A549 (cell line): ENCODE measurements around the gene CDH4. TPM values are rescaled to one million over a fixed set of nuclear protein-coding genes. Genes with fewer than 3 reads are reported as not detected.

Experiments
- ATAC-seq, 2 experiments: fragments of 200-7000 bp in 1 of 2; fragments of >200 bp in 1 of 2; cut with Nextera tagmentation in 1 of 2; cut with Tn5 transposase in 1 of 2; 3 replicates each; pipeline versions ENCODE4 v1.8.0 to v1.9.1; 2018 to 2020; ENCODE audit warnings: mild to moderate bottlenecking in 1 of 2, moderate library complexity in 1 of 2
- CTCF ChIA-PET: fragments of 300-600 bp; sonication (Branson Sonifier 250); formaldehyde crosslinking; extraction: SDS; loops from one replicate; lab custom pipeline; 2021; ENCODE audit warnings: antibody characterized with exemption, inconsistent platforms; lab: Yijun Ruan, JAX
- POLR2A ChIA-PET: fragments of 350-600 bp; formaldehyde crosslinking; extraction: SDS; loops from one replicate; lab custom pipeline; 2021; ENCODE audit warnings: antibody characterized with exemption, inconsistent platforms; lab: Yijun Ruan, JAX
- DNase-seq, 2 experiments: peaks; one replicate each; pipeline versions ENCODE4 v3.0.0 to v3.0.0-alpha.2; 2011 to 2016; ENCODE audit warnings: low read depth in 1 of 2, low spot score in 1 of 2
- FAIRE-seq: peaks from 2 replicates; lab custom pipeline; 2011; peaks lifted over from hg19 to GRCh38; lab: Jason Lieb, UNC
- H3K27ac ChIP-seq, 2 experiments: fragments of >200 bp; sonication (Bioruptor Twin); formaldehyde crosslinking; 3 replicates each; pipeline ENCODE4 v1.5.1; 2016 to 2017
- H3K4me1 ChIP-seq: fragments of >200 bp; sonication (Bioruptor Twin); formaldehyde crosslinking; 3 replicates; pipeline ENCODE4 v1.6.1; 2016
- H3K4me2 ChIP-seq: fragments of >200 bp; sonication (Bioruptor Twin); formaldehyde crosslinking; 3 replicates; pipeline ENCODE4 v1.6.1; 2016
- H3K4me3 ChIP-seq: fragments of >200 bp; sonication (Bioruptor Twin); formaldehyde crosslinking; 3 replicates; pipeline ENCODE4 v1.5.1; 2016
- H3K9me3 ChIP-seq: fragments of >200 bp; sonication (Bioruptor Twin); formaldehyde crosslinking; 3 replicates; pipeline ENCODE4 v1.6.1; 2016
- CBX2 ChIP-seq: fragments of 200-600 bp; sonication (generic); IDR thresholded peaks from 2 replicates; pipeline ENCODE4 v1.6.1; 2016; ENCODE audit warnings: low read depth, mild to moderate bottlenecking, borderline replicate concordance
- E2F6 ChIP-seq: IDR thresholded peaks from 2 replicates; pipeline ENCODE4 v1.6.1; 2012; ENCODE audit warnings: low read depth, borderline replicate concordance
- EHF ChIP-seq: fragments of 250-450 bp; sonication (Bioruptor Pico); IDR thresholded peaks from 2 replicates; pipeline ENCODE4 v1.5.0; 2020; ENCODE audit warnings: mild to moderate bottlenecking
- EP300 ChIP-seq, 2 experiments: fragments of >200 bp; sonication (Bioruptor Twin); formaldehyde crosslinking; IDR thresholded peaks; 2 replicates in 1 of 2; 3 replicates in 1 of 2; pipeline ENCODE4 v1.6.1; 2016 to 2017
- ESRRA ChIP-seq: fragments of 150-350 bp; IDR thresholded peaks from 2 replicates; pipeline ENCODE4 v1.6.1; 2014; ENCODE audit warnings: mild to moderate bottlenecking, low read length, borderline replicate concordance
- FOSB ChIP-seq: fragments of 250-450 bp; sonication (Bioruptor Pico); IDR thresholded peaks from 2 replicates; pipeline ENCODE4 v1.5.0; 2020; ENCODE audit warnings: mild to moderate bottlenecking, moderate library complexity
- FOSL2 ChIP-seq, 2 experiments: fragments of 450-650 bp in 1 of 2; fragments of >200 bp in 1 of 2; sonication (Bioruptor Twin) in 1 of 2; formaldehyde crosslinking; IDR thresholded peaks; 2 replicates each; pipeline versions ENCODE4 v1.5.0 to v1.6.1; 2016 to 2020; ENCODE audit warnings: mild to moderate bottlenecking in 1 of 2, moderate library complexity in 1 of 2
- HEYL ChIP-seq: fragments of 250-450 bp; sonication (Bioruptor Pico); IDR thresholded peaks from 2 replicates; pipeline ENCODE4 v1.8.0; 2021; ENCODE audit warnings: mild to moderate bottlenecking, moderate library complexity
- HOXA7 ChIP-seq: fragments of 250-450 bp; sonication (Bioruptor Pico); IDR thresholded peaks from 2 replicates; pipeline ENCODE4 v1.5.0; 2020; ENCODE audit warnings: mild to moderate bottlenecking, moderate library complexity
- MAX ChIP-seq: IDR thresholded peaks from 2 replicates; pipeline ENCODE4 v1.6.1; 2012
- MAZ ChIP-seq: fragments of 150-350 bp; IDR thresholded peaks from 2 replicates; pipeline ENCODE4 v1.6.1; 2014; ENCODE audit warnings: antibody characterized with exemption, low read depth, low read length, borderline replicate concordance
- PBX3 ChIP-seq: IDR thresholded peaks from 2 replicates; pipeline ENCODE4 v1.6.1; 2012
- POLR2A ChIP-seq: IDR thresholded peaks from 2 replicates; pipeline ENCODE4 v1.6.1; 2012; ENCODE audit warnings: mild to moderate bottlenecking, low read length
- POLR2AphosphoS2 ChIP-seq: conservative IDR thresholded peaks from 2 replicates; pipeline ENCODE4 v1.6.1; 2012; ENCODE audit warnings: low read length, improper control_type of control experiment, inconsistent platforms
- RCOR1 ChIP-seq: fragments of 150-350 bp; IDR thresholded peaks from 2 replicates; pipeline ENCODE4 v1.6.1; 2014; ENCODE audit warnings: antibody characterized with exemption, low read length, low read depth
- REST ChIP-seq: fragments of 200-600 bp; sonication (generic); IDR thresholded peaks from 2 replicates; pipeline ENCODE4 v1.6.1; 2016; ENCODE audit warnings: antibody characterized with exemption, mild to moderate bottlenecking, moderate library complexity
- SMC3 ChIP-seq: fragments of >200 bp; sonication (Bioruptor Twin); formaldehyde crosslinking; IDR thresholded peaks from 3 replicates; pipeline ENCODE4 v1.6.1; 2018; ENCODE audit warnings: inconsistent platforms
- SREBF2 ChIP-seq: fragments of 450-650 bp; IDR thresholded peaks from 2 replicates; pipeline ENCODE4 v1.6.1; 2014; ENCODE audit warnings: mild to moderate bottlenecking, moderate library complexity
- TP53 ChIP-seq: fragments of 250-450 bp; sonication (Bioruptor Pico); IDR thresholded peaks from 2 replicates; pipeline ENCODE4 v1.5.0; 2021; ENCODE audit warnings: mild to moderate bottlenecking, moderate library complexity
- ZFP36 ChIP-seq: fragments of 450-650 bp; IDR thresholded peaks from 2 replicates; pipeline ENCODE4 v1.6.1; 2014; ENCODE audit warnings: borderline replicate concordance; ENCODE audit not compliant: partially characterized antibody
- WGBS: methylation state at CpG from one replicate; pipeline ENCODE4 v1.1.6; 2017; ENCODE audit errors: missing lambda C conversion rate; 5-methylcytosine and 5-hydroxymethylcytosine counted together
- polyA plus RNA-seq, 4 experiments: library from polyadenylated mRNA; depleted of rRNA in 3 of 4; stranded (reverse); fragments of >200 nt; fragmentation: RNase III in 1 of 4; extraction: RNeasy Plus Mini Kit Qiagen cat#74134 plus additional on column Dnase treatment in 1 of 4; gene quantifications; 2 replicates in 3 of 4; 3 replicates in 1 of 4; pipeline ENCODE4 v1.2.3, GENCODE V29; 2011 to 2017

CDH4 gene
- polyA plus RNA-seq, 2 of the 4 experiments (the other 2 are of a cell fraction): 3.4 to 10.3 TPM

GRCh38 chr20:61372137-61373054 is 120.3 kb downstream of the CDH4 start:
- ChIA-PET POLR2A (no interaction called here), CTCF (no interaction called here)
- H3K27ac ChIP-seq: no peak overlapping the region
- 89% methylated on average over 21 of the region's 25 CpGs for WGBS
- no peak for TF ChIP-seq FOSL2 (IDR thresholded peaks at IDR 0.05)
- no peak for TF ChIP-seq FOSL2 (CRISPR knock-in tag; IDR thresholded peaks at IDR 0.05)
- no peak for TF ChIP-seq RCOR1
- no peak for TF ChIP-seq ESRRA
- TF ChIP-seq TP53 (CRISPR knock-in tag): no peak
- TF ChIP-seq HOXA7 (CRISPR knock-in tag): no peak
- TF ChIP-seq PBX3: no peak
- no peak for TF ChIP-seq CBX2
- no peak for TF ChIP-seq E2F6
- TF ChIP-seq EHF (CRISPR knock-in tag): no peak
- TF ChIP-seq POLR2A: no peak
- no peak for TF ChIP-seq SREBF2
- TF ChIP-seq, all 56 proteins: peak for 0
- Histone ChIP-seq H3K4me1 (no peaks in the 10 kb centered on the region), H3K4me2 (no peak overlapping the region), H3K4me3 (no peak overlapping the region), H3K9me3 (0 out of 3 replicates have a peak, but pooled peaks cover 5% of the 10 kb centered on the region)
- no peak for ATAC-seq
- no peak for FAIRE-seq
- DNase-seq: no peak

GRCh38 chr20:61373055-61373399 is 121.0 kb downstream of the CDH4 start:
- H3K4me2 ChIP-seq: no peak overlapping the region
- FAIRE-seq: no peak
- TF ChIP-seq HEYL: no peak
- no peak for TF ChIP-seq MAX
- no peaks in the 10 kb centered on the region for H3K4me1 ChIP-seq
- H3K9me3 ChIP-seq: 0 out of 3 replicates have a peak, but pooled peaks cover 5% of the 10 kb centered on the region
- WGBS: 84% methylated on average over 10 of the region's 10 CpGs
- ChIA-PET CTCF (no interaction called here), POLR2A (no interaction called here)
- H3K4me3 ChIP-seq: no peak overlapping the region
- no peak overlapping the region for H3K27ac ChIP-seq
- no peak for ATAC-seq
- DNase-seq: no peak

- ATAC-seq: no peak
- Histone ChIP-seq H3K4me3 (no peak overlapping the region), H3K4me1 (no peaks in the 10 kb centered on the region), H3K9me3 (0 out of 3 replicates have a peak, but pooled peaks cover 5% of the 10 kb centered on the region), H3K27ac (no peak overlapping the region), H3K4me2 (no peak overlapping the region)
- no peak for DNase-seq
- POLR2A ChIA-PET: no interaction called here
- FAIRE-seq: no peak
- CTCF ChIA-PET: no interaction called here
- WGBS: 81% methylated on average over 19 of the region's 19 CpGs
- TF ChIP-seq MAZ (no peak), SMC3 (no peak), ZFP36 (no peak), CBX2 (no peak)
Observed at GRCh38 chr20:61373956-61374545, 122.0 kb downstream of the CDH4 start.

- 81% methylated on average over 12 of the region's 12 CpGs for WGBS
- ChIA-PET POLR2A (no interaction called here), CTCF (no interaction called here)
- no peak overlapping the region for H3K27ac ChIP-seq
- no peak overlapping the region for H3K4me2 ChIP-seq
- no peak overlapping the region for H3K4me3 ChIP-seq
- TF ChIP-seq EP300 (IDR thresholded peaks at IDR 0.05): no peak
- TF ChIP-seq E2F6: no peak
- TF ChIP-seq EHF (CRISPR knock-in tag): no peak
- no peak for TF ChIP-seq REST
- no peak for TF ChIP-seq MAX
- TF ChIP-seq POLR2AphosphoS2: no peak
- TF ChIP-seq FOSB (CRISPR knock-in tag): no peak
- no peak for TF ChIP-seq SMC3
- ATAC-seq (no peak), DNase-seq (no peak), FAIRE-seq (no peak)
- no peaks in the 10 kb centered on the region for H3K4me1 ChIP-seq
- 0 out of 3 replicates have a peak, but pooled peaks cover 5% of the 10 kb centered on the region for H3K9me3 ChIP-seq
Observed at GRCh38 chr20:61376541-61377240, 124.6 kb downstream of the CDH4 start.
